C4-2B (cell line): ENCODE results near the gene LRMDA.

Experiments used
- CTCF ChIP-seq: fragments of 450-650 bp; conservative IDR thresholded peaks from 2 replicates; pipeline ENCODE4 v1.5.1; 2017; ENCODE audit warnings: mild to moderate bottlenecking
- ZFX ChIP-seq: fragments of 450-650 bp; IDR thresholded peaks from 2 replicates; pipeline ENCODE4 v1.6.1; 2017

- TF ChIP-seq CTCF = no peak
- TF ChIP-seq ZFX = no peak
Observed at GRCh38 chr10:76115471-76116155, 684.2 kb downstream of the LRMDA start.
